ENCODE measurements around the gene TNNT2.

The TNNT2 gene

DNA sequence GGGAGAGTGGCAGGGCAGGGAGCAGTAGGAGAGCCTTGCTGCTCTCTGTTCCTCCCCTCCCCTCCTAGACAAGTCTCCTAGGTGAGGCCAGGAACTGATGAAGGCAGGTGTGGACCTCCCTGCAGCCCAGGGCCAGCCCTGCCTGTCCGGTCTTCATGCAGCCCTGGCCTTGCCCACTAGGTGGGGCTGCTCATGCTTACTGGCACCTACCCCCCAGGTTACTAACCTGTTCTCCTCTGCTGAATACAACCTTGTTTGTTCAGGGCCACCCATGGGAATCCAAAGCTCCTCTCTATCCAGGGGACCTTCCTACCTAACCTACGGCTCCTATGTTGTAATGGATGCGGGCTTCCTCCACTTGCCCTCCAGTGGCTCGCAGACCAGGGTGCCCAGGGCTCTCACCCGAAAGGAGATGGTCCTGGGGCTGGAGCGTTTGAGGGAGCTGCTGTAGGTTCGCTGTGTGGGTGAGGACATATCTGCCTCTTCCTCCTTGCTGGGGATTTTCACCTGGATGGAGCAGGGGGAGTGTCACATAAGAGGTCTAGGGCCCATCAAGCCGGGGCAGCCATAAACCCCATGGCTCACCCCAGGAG, 7.9 kb upstream of the TNNT2 start:
- TF ChIP-seq, protein P1, sequence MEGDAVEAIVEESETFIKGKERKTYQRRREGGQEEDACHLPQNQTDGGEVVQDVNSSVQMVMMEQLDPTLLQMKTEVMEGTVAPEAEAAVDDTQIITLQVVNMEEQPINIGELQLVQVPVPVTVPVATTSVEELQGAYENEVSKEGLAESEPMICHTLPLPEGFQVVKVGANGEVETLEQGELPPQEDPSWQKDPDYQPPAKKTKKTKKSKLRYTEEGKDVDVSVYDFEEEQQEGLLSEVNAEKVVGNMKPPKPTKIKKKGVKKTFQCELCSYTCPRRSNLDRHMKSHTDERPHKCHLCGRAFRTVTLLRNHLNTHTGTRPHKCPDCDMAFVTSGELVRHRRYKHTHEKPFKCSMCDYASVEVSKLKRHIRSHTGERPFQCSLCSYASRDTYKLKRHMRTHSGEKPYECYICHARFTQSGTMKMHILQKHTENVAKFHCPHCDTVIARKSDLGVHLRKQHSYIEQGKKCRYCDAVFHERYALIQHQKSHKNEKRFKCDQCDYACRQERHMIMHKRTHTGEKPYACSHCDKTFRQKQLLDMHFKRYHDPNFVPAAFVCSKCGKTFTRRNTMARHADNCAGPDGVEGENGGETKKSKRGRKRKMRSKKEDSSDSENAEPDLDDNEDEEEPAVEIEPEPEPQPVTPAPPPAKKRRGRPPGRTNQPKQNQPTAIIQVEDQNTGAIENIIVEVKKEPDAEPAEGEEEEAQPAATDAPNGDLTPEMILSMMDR (conservative IDR thresholded peaks at IDR 0.05) = peak; percentile 93
- no peak overlapping the region for H3K27ac ChIP-seq

DNA sequence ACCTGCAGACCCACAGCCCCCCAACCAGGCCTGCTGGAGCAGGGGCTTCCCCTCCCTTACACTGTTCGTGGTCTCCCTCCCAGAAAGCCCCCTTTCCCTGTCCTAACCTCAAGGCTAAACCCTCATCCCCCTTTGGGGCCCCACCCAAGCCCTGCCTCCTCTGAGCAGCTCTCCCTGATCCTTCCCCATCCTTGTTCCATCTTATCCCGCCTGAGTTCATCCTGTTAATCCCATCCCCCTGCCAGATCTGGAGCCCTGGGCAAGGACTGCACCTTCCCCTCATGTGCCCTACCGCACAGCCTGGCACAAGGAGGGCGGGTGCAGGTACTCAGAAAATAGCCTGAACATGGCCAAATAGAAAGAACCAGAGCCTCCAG, 6.9 kb upstream of the TNNT2 start:
- H3K27ac ChIP-seq = no peak overlapping the region
- TF ChIP-seq, protein P1 (conservative IDR thresholded peaks at IDR 0.05) = no peak

DNA sequence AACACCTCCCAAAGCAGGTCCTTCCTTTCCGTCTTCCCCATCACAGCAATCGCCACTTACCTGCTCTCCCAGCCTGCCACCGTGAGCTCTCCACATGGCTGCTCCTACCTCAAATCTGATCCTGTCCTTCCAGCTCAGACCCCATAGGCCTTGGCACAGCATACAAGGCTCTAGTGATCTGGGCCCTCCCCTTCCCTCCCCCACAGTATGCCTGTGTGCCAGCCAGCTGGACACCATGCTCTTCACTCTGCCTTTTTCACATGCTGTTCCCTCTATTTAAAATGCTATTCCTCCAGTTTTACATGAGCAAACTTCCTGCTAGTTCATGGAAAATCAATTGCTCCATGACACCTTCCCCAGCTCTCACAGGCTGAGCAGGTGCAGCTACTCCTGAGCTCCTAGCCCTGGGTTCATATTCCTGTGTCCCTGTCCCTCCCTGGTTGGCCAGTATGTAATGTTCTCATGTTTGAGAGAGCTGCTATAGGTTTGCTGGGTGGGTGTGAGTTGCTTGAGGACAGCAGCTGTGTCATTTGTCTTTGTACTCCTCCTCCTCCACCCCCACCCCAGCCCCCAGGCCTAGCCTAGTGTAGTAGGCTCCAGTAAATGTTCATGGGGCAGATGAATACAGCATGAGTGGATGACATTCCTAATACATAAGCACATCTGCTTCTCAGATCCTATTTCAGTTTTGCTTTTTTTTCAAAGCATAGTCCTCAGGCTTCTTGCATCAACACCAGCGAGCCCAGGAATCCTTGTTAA, 6.3 kb upstream of the TNNT2 start:
- no peak overlapping the region for H3K27ac ChIP-seq
- TF ChIP-seq, protein P1 (conservative IDR thresholded peaks at IDR 0.05) = no peak

DNA sequence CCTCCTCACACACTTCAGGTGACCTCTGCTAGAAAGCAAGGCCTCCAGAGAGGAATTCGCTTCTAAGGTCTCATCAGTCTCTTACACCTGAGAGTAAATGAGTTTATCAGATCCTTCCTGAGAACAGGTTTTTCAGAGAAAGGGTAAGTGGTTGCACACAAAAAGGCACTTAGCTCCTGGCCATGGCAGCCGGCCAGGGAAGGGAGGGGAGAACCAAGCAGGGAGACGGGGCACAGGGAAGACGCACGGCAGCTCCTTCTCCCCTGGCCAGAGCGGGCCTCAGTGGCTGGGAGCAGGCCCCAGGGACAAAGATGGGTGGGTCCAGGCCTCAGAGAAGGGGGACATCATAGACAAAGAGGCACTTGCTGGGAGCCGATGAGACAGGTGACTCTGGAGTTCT, 3.6 kb upstream of the TNNT2 start:
- H3K27ac ChIP-seq = peak overlapping the region; percentile 45
- TF ChIP-seq, protein P1 (conservative IDR thresholded peaks at IDR 0.05) = no peak

DNA sequence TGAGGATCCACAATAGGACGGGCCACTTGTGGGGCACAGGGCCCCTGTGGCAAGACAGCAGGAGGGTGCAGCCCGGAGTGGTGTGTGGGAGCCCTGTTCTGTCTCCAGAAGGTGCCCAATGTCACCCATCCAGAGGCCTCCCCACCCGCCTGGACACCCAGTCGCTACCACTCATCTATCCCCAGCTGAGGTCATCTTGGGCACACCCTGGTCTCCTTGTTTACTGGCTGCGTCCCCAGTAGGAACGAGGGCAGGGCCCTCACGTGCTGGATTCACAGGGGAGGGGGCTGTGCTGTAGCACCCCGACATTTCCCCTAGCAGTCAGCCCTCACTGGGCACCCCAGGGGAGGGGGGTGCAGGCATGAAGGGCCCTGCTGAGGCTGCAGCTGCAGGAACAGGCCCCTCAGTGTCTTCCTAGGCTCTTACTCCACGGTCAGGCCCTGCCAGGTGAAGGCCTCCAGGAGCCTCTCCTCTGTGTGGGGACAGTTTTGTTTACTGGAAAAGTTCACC, 2.3 kb upstream of the TNNT2 start:
- H3K27ac ChIP-seq = no peak overlapping the region
- TF ChIP-seq, protein P1 (conservative IDR thresholded peaks at IDR 0.05) = no peak

DNA sequence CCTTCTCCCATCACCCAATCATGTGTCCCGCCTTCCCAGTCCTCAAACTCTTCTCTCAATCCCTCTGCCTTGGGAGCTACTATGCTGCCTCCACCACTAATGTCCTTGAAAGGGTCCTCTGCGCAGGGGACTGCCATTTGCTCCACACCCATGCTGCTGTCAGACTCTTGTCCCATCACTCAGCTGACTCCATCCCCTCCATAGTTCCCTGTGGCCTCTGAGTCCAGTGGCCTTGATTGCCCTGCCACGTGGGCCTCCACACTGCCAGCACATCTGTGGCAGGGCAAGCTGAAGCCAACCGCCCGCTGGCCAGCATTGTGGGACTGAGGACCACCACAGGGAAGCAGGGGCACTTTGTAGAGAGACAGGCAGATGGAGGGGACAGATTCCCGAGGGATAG, 1.3 kb upstream of the TNNT2 start:
- no peak overlapping the region for H3K27ac ChIP-seq

More for the DNA sequence above, 1.3 kb upstream of the TNNT2 start:
- TF ChIP-seq, protein P1 (conservative IDR thresholded peaks at IDR 0.05) = no peak
